HG03108 (cell line): ENCODE data around the gene TAB2.
A peak's percentile ranks its signal among the peaks of the same experiment; 100 is the strongest.
"Not testable (repeated sequence)": the region's sequence is repeated elsewhere in the genome, so short reads cannot be mapped to it uniquely, and the experiment has no call there.

ENCODE experiments used
- ATAC-seq: cut with Tn5 transposase; IDR thresholded peaks from one replicate; pipeline ENCODE4 v1.9.1; 2021; ENCODE audit warnings: moderate library complexity; ENCODE audit not compliant: unreplicated experiment

Gene TAB2

DNA sequence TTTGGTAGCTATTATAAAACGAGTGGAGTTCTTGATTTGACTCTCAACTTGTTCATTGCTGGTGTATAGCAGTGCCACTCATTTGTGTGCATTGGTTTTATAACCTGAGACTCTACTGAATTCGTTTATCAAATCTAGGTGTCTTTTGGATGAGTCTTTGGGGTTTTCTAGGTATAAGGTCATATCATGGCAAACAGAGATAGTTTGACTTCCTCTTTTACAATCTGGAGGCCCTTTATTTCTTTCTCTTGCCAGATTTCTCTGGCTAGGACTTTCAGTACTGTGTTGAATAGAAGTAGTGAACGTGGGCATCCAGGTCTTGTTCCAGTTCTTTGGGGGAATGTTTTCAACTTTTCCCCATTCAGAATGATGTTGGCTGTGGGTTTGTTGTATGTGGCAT is 121.3 kb downstream of the TAB2 start:
- no peak for ATAC-seq

DNA sequence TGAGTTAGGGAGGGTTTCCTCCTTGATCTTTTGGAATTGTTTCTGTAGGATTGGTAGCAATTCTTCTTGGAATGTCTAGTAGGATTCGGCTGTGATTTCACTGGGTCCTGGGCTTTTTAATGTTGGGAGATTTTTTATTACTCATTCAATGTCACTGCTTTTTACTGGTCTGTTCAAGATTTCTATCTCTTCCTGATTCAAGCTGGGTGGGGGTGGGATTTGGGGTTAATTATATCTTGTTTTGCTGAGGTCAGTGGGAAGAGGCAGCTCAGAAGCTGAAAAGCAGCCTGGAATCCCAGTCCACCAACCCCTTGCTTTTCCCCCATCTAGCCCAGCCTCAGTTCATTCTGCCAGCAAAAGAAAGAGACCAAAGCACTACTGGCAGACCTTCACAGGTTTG is 122.1 kb downstream of the TAB2 start:
- no peak for ATAC-seq

DNA sequence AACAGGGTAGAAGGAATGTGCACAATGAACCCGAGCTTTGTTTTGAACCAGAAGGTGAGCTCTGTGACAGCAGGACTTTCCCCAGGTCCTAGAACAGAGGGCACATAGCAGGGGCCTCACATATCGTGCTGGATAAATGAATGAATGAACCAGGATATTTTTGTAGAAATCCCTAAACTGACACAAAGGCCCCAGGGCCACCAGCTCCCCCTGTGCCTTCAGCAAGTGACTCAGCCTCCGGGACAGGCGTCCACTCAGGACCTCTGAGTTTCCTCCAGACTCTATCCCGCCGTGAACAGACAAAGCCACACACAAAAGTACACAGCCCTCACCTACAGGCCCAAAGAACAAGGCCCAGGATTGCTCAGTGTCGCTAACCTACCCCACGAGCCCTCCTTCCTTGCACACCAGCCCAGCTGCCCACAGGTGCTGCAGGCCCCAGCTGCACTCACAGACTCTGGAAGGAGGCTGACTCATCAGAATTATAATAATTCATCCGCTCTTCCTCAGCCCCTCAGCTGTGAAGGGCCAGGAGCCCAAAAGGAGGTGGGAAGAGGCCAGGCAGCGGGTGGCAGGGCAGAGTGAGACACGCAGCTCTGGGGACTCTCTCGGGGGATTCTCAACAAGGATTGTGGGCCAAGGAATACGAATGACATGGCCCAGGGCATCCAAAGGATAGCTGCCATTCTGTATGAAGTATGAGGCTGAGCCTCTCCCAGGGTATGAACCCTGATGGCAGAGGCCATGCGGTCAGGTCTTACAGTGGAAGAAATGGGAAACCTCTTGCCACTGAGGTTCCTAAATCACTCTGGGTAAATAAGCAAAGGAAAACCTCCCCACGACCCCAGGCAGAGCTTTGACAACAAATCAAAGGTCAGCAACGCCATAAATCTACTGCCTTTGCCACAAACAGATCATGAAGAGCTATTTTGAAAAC is 123.5 kb downstream of the TAB2 start:
- ATAC-seq, result no peak

DNA sequence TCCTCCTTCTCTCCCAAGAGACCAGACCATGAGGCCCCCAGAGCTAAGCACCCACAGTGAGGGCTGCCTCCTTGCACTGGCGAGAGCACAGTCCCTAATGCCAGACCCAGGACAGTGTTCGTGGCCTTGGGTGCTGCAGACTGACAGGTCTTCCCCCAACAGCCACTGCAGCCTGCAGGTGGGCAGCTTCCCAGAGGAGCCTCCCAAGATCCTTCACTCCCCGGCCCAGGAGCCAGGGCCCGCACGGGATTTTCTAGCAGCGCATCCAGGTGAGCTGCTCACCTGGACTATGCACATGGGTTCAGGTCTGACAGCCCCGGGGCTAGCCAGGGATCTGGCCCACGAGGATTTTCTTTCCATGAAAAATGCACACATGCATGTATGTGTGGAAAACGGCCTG is 124.2 kb downstream of the TAB2 start:
- ATAC-seq, result no peak

DNA sequence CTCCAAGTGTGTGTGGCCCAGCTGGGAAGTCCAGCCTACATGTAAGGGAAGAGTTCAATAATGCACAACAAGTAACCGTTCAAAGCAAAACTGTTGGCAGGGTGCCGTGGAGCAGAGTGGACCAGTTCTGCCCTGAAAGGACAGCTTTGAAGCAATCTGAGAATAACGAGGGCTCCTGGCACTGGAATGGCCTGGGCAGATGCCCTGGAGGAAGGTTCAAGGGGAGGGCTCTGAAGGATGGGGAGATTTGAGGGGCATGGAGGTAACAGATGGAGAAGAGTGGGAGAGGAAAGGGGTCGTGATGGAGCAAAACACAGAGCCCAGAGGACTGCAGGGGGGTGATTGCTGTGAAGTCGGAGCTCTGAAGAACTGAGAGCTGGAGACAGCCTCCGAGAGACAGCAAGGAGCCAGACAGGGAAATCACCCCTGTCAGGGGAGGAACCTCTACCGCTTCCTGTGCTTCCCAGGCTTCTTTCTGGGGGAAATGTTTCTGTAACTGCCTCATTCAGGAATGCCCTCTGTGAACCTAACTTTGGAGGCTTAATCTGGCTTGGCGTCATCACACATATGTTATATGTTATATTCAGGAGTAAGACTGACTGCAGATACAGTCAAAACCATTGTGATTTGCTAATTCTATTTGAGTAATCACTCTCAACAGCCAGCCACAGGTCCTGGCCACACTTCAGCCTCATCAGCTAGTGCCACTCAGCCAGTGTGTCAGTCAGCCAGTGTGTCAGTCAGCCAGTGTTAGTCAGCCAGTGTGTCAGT is 126.1 kb downstream of the TAB2 start:
- ATAC-seq, result no peak

DNA sequence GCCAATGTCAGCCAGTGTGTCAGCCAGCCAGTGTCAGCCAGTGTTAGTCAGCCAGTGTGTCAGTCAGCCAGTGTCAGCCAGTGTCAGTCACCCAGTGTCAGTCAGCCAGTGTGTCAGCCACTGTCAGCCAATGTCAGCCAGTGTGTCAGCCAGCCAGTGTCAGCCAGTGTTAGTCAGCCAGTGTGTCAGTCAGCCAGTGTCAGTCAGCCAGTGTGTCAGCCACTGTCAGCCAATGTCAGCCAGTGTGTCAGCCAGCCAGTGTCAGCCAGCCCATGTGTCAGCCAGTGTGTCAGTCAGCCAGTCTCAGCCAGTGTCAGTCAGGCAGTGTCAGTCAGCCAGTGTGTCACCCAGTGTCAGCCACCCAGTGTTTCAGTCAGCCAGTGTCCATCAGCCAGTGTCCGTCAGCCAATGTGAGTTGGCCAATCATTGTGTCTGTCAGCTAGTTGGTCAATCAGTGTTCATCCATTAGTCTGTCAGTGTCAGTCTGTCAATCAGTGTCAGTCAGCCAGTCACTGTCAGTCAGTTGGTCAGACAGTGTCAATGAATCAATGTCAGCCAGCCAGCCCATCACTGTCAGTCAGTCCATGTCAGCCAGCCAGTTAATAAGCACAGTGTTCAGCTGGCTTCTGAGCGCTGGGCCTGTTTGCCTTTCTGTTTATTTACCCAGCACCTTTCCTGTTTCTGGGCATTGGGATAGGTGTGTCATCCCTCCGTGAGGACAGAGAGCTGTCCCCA is 127.0 kb downstream of the TAB2 start:
- ATAC-seq, result not testable (repeated sequence)

DNA sequence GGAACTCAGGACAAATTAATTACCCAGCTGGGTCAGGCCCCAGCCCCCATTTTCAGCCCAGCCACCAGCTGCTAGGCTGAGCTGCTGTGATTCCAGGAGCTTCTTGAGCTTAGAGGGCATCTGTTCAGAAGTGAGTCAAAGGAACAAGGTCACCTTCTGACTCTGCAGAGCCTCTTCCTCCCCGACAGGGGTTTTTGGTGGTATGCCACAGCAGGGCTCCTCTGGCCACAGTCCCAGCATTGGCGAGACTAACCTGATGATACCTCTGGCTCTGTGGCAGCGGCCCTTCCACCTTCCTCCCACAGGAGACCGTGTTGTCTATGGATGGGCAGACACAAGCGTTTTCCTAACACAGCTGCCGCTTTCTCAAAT is 127.6 kb downstream of the TAB2 start:
- peak; percentile 40 for ATAC-seq

DNA sequence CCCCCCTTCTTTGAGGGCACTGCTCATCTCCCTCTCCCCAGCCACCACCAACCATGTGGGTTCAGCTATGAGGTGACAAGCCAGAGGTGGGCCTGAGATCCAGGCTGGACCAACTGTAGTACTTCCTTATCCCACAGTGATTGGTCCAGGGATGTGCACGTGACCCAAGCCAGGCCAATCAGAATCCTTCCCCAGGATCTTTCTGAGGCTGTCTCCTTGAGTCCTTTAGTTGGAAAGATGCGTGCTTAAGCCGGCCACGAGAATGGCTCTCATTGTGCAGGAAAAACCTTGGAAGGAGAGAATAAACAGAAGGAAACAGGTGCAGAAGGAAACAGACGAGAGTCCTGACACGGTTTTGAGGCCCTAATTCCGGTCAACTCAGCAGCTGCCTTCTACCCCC is 128.1 kb downstream of the TAB2 start:
- ATAC-seq, result no peak

DNA sequence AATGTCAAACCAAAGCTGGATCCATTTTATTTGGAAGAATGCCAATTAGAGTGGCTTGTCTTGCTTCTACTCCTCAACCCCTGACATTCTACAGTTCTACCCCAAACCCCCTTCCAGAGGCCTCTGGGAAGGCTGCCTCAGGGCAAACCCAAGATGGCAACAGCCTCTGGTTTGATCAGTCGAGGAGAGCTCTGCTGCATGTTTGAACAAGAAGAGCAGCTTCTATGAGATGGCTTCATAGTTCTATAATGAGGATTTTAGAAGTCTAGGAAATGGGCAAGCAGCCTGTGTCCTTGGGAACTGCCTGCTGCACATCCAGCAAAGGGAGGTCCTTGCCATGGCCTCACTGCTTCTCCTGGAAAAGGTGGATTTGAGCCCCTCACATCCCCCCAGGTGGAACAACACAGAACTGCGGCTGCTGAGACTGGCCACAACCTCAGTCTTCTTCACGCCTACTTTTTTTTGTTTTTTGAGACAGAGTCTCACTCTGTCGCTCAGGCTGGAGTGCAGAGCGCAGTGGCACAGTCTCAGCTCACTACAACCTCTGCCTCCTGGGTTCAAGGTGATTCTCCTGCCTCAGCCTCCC is 129.4 kb downstream of the TAB2 start:
- no peak for ATAC-seq

DNA sequence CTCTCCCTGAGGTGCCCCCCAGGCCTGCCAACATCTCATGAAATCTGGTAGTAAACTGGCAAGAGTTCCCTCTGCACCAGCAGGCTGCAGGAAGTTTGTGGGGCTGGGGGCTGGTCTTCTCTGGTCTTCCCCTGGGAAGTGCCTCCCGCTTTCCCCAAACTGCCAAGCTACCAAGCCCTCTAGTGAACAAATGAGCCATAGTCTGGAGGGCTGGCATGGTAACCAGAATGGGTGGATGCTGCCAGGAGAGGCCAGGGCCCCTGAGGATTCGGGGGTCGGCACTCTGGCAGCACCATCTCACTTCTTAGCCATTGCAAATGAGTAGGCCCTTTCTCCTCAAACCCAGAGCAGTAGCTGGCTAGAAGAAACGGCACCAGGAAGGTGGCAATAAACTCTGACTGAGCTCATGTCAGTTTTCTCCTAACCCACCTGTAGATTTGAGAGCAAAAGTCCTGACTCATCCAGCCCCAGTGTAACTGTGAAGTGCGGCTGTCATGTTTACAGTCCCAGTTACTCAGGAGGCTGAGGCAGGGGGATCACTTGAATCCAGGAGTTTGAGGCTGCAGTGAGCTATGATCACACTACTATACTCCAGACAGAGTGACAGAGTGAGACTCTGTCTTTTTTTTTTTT is 131.4 kb downstream of the TAB2 start:
- ATAC-seq, result no peak

DNA sequence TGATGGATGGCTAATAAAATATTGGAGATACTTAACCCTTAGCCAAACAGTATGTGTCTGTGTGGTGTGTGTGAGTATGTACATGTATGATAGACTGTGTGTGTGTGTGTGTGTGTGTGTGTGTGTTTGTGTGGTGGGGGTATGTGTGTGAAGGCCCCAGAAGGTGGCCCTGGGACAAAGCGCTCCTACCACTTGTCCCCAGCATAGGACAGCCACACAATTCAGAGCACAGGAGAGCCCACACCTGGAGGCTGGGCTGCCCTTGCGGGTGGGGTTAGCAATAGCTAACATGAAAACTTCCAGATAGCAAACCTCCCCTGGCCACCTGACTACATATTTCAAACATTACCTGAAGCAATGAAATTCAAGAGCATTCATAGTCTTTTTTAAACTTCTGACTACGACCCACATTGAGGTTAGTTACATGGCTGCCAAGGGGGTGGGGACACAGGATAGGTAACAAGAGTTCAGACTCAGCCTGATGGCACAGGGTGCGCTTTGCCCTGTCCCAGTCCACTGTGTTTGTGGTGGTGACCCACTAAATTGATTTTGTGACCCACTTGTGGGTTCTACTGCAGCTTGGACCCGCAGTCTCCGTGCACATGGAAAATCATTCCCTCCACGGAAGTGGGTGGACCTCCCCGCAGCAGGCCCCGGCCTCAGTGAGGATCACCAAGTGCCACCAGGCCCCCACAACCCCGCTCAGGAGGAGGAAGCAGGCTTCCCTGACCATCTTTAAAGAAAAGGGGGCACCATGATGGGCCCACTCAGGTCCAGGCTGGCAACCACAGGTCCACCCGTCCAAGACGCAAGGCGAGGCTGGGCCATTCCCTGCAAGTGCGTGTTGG is 132.5 kb downstream of the TAB2 start:
- no peak for ATAC-seq

DNA sequence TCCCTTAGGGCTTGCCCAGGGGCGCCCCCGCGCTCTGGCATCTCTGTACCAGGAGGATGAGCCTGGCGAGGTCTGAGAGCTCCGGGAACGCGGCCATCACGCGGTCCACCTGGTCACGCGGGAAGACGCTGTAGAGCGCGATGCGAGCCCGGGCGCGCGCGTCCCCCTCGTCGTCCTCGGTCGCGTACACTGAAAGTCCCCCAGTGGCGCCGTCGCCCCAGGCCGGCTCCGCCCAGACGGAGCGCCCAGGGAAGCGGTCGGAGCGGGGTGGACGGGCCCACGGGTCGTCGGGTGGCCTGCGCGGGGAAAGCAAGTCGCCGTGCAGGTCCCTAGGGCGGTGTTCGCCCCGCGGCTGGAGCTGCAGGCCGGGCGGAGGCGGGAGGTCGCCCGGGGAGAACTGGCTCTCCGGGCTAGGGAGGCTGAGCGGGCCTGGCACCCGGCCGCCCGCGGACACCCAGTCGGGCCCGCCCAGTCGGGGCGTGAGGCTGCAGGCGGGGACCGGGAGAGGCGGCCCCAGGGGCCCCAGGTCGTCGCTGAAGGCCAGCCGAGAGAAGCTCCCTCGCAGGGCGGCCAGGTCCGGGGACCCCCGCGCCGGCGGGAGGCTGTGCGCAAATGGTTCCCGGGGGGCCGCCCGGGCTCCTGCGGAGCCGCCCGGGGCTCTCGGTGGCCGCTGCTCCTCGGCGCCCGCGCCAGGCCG is 133.3 kb downstream of the TAB2 start:
- no peak for ATAC-seq

DNA sequence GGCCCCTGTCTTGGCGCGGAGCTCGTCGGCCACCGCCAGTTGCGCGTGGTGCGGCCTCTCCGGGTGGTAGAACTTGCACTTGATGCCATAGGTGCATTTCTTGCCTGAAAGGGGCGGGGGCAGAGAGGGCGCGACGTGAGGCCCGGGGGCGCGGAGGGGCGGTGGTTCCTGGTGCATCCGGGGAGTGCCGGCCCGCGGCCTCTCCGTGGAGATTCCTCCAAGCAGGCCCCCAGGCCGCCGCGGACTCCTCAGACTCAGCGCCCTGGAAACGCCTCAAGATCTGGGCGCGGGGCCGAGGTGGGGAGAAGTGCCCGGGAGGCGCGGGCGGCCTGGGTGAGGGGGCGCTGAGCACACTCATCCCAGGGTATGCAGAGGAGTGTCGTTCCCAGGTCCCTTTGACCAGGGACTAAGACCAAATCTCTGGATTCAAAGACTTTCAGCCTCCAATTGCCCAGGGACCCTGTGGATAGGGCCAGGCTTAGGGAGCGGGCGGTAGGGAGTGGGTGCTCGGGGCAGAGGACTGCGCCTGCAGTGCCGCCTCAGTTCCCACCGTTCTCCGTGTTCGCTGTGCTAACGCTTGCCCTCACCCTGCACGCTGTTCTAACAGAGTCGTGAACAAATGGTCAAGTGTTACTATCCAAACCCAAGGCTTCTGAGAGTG is 134.0 kb downstream of the TAB2 start:
- ATAC-seq, result no peak

DNA sequence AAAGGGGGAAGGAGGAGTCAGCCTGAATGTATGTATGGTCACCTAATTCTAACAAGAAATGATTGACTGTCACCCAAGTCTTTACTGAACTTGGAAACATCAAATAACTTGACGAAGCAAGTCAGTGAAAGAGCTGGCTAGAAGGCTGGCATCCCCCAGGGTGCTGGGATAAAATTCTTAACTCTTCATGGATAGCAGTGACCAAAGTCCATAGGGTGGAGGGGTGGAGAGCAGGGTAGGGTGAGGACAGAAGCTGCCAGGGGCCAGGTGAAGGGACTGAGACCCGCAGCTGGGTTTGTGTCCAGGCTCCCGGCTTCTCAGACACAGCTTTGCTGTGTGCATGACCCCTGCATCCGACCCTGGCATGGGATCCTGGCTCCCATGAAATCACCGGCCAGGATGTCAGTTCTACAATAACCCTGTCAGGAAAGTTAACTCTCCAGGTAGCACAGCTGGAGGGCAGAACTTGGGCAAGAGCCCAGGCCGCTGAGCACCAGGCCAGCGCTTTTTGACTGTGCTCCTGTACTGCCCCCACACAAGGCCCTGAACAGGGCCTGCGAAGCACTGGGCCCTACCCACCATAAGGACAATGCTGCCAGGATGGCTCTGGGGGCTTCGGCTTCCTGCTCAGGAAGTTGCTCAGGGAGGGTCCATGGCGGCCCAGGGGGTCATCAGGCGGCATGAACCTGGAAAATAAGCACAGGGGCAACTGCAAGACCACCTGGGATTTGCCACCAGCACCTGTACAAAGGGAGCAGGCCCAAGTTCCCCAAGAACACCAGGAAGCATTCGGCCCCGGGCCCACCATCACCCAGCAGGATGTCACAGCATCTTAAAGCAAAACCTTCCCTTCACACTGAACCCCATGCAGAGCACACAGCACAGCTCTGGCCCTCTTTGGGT is 134.8 kb downstream of the TAB2 start:
- no peak for ATAC-seq

DNA sequence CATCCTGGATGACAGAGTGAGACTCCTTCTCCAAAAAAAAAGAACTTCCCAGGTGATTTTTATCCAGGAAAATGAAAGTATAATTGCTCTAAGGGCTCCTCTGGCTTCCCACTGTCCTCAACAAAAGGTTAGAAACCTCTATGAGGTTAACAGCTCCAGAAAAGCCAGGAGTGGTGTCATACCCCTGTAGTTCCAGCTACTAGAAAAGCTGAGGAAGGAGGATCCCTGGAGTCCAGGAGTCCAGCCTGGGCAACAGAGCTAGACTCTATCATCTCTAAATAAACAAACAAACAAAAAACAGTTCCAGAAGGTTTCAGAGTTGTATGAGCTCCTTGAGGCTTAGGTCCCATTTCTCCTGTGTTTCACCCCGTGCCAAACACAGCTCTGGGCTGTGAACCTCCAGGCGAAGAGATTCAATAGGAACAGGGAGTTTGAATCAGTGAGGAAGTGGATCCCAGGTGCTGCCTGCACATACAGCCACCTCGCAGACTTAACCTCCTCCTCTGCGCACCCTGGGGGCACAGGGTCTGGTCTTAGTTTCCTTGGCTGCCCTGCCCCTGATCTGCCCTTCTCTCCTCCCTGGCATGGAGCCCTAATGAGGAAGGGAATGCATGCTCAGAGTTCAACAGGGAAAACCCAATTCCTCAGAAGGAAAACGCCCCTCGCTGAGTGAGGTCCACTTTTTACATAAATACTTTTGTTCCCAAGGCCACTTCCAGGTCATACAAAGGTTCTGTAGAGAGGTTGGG is 136.3 kb downstream of the TAB2 start:
- no peak for ATAC-seq

DNA sequence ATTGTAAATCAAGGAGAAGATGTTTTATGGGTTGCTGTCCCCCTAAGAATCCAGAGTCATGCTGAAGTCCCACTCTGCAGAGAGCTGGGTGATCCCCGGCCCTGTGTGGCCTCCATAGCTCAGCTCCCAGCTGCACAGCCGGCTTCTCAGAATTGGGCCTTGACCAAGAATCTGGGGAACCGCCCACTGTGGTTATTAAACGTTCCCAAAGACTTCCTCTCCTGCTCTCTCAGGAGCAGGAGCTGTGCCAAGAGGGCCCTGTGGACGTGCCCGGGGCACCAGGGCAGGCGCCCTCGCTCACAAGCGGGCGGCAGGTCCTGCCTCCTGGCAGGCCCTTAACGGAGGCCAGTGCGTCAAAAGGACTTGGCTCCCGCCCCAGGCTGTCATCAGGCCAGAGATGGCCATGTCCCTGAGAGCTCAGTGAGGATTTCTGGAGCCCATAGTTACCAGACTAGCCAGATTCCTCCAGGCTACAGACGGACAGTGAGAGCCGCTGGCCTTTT is 136.9 kb downstream of the TAB2 start:
- ATAC-seq, result no peak
